Fibroblast of the aortic adventitia (primary cell): Measurements from ENCODE around the gene PHYHD1. TPM values are rescaled to one million over a fixed set of nuclear protein-coding genes. Genes with fewer than 3 reads are reported as not detected.
"Not testable (repeated sequence)": the region's sequence is repeated elsewhere in the genome, so short reads cannot be mapped to it uniquely, and the experiment has no call there.

Source experiments
- DNase-seq: peaks from one replicate; pipeline ENCODE4 v3.0.0-alpha.2; 2010; ENCODE audit warnings: low read depth
- H3K4me3 ChIP-seq: 2 replicates; pipeline ENCODE4 v1.5.1; 2011; ENCODE audit warnings: low read depth, mild to moderate bottlenecking, control low read depth, low read length, moderate library complexity
- CTCF ChIP-seq: IDR thresholded peaks from 2 replicates; pipeline ENCODE4 v1.5.1; 2011; ENCODE audit warnings: mild to moderate bottlenecking, low read length, control low read depth, inconsistent platforms; ENCODE audit not compliant: insufficient read depth
- total RNA-seq: library from RNA; depleted of rRNA; stranded (reverse); fragments of >200 nt; gene quantifications from 2 replicates; pipeline ENCODE4 v1.2.3, GENCODE V29; 2012; ENCODE audit warnings: low replicate concordance

PHYHD1 gene
- total RNA-seq, 1 donor: 8.5 TPM

- TF ChIP-seq CTCF: no peak
- no peak overlapping the region for H3K4me3 ChIP-seq
- no peak for DNase-seq
Observed at GRCh38 chr9:128936171-128936865, 15.5 kb downstream of the PHYHD1 start.

- TF ChIP-seq CTCF: no peak
- H3K4me3 ChIP-seq: no peak overlapping the region
- DNase-seq: no peak
Observed at GRCh38 chr9:128937310-128938165, 16.8 kb downstream of the PHYHD1 start.

- no peak overlapping the region for H3K4me3 ChIP-seq
- TF ChIP-seq CTCF: no peak
- DNase-seq: no peak
Observed at GRCh38 chr9:128940271-128940921, 19.6 kb downstream of the PHYHD1 start.

GRCh38 chr9:128940946-128941755 lies 20.4 kb downstream of the PHYHD1 start:
- H3K4me3 ChIP-seq: no peak overlapping the region
- TF ChIP-seq CTCF: no peak
- no peak for DNase-seq

GRCh38 chr9:128943832-128944620 lies 23.2 kb downstream of the PHYHD1 start:
- DNase-seq: no peak
- no peak for TF ChIP-seq CTCF

GRCh38 chr9:128944966-128945365 lies 24.2 kb downstream of the PHYHD1 start:
- not testable (repeated sequence) for DNase-seq, H3K4me3 ChIP-seq

More at GRCh38 chr9:128943832-128944620, 23.2 kb downstream of the PHYHD1 start:
- no peak overlapping the region for H3K4me3 ChIP-seq
